Psoas muscle (tissue), 8 donors: Measurements from ENCODE around the gene LMAN1L. TPM values are rescaled to one million over a fixed set of nuclear protein-coding genes. Genes with fewer than 3 reads are reported as not detected.
A peak's percentile ranks its signal among the peaks of the same experiment; 100 is the strongest.

ENCODE experiments used
- ATAC-seq, 4 donors: fragments of 200-7000 bp; cut with Tn5 transposase; one replicate each; pipeline ENCODE4 v1.9.1; 2020; ENCODE audit warnings: moderate library complexity in 3 of 4, mild to moderate bottlenecking in 2 of 4
- DNase-seq, 2 donors: peaks; one replicate each; pipeline ENCODE4 v3.0.0-alpha.2; 2020
- H3K27ac ChIP-seq: fragments of 200-600 bp; one replicate; pipeline ENCODE4 v1.8.0; 2022
- H3K27me3 ChIP-seq, 3 donors: fragments of 200-600 bp in 1 of 3; one replicate each; pipeline versions ENCODE4 v1.6.1 to v1.8.0; 2013 to 2022; ENCODE audit warnings: low read length in 2 of 3, mild to moderate bottlenecking in 2 of 3, moderate library complexity in 1 of 3; ENCODE audit not compliant: insufficient read depth in 3 of 3
- H3K36me3 ChIP-seq, 2 donors: fragments of 200-600 bp in 1 of 2; one replicate each; pipeline versions ENCODE4 v1.6.1 to v1.8.0; 2013 to 2022; ENCODE audit warnings: low read depth in 1 of 2, mild to moderate bottlenecking in 1 of 2, moderate library complexity in 1 of 2; ENCODE audit not compliant: insufficient read depth in 1 of 2
- H3K4me1 ChIP-seq: fragments of 200-600 bp; one replicate; pipeline ENCODE4 v1.8.0; 2022
- H3K4me3 ChIP-seq: fragments of 200-600 bp; one replicate; pipeline ENCODE4 v1.8.0; 2022; ENCODE audit warnings: mild to moderate bottlenecking
- H3K9me3 ChIP-seq: fragments of 200-600 bp; one replicate; pipeline ENCODE4 v1.8.0; 2022
- WGBS, 3 donors: extraction: QIAGEN DNeasy Blood & Tissue Kit; methylation state at CpG; one replicate each; pipeline versions ENCODE4 v1.1.6 to v1.1.7; 2013; 5-methylcytosine and 5-hydroxymethylcytosine counted together
- intact Hi-C, 2 donors: fragments of 100-400 bp; cut with DNase I; formaldehyde crosslinking; loops; one replicate each; pipeline versions ENCODE4 v1.11.0 to v1.14.2; 2022
- polyA plus RNA-seq, 3 donors: library from polyadenylated mRNA; stranded (reverse); fragments of 200-250 nt; gene quantifications; one replicate each; pipeline ENCODE4 v1.2.3, GENCODE V29; 2013
- total RNA-seq, 4 donors: library from RNA; stranded (reverse); fragmentation: NEBNext Ultra II Directional in 2 of 4; extraction: Animal tissue kit (Norgen Biotek cat#: 25700) in 2 of 4; gene quantifications; one replicate each; pipeline versions ENCODE4 v1.2.1 to v1.2.4, GENCODE V29; 2021 to 2023
- TF ChIP-seq, protein P1 (sequence below): fragments of 200-600 bp; IDR thresholded peaks from one replicate; pipeline ENCODE4 v1.8.0; 2022; ENCODE audit warnings: antibody characterized with exemption
- donor health status: healthy with polysubstance abuse.
- donor health status: DM: no; HTN: no; CAD: no; lungs with moderate emphysema.
- donor health status: Bipolar disorder and iron deficiency.
- donor health status: healthy.
- donor health status: DM: yes; HTN: yes; CAD: no.
- donor health status: DM: no; HTN: no; CAD: no.
- donor health status: DM: no; HTN: no; CAD: no.
- donor health status: DM: yes; HTN: yes; CAD: no.

Gene LMAN1L
- total and polyA plus RNA-seq, 7 donors, result 0.36 to 0.66 TPM; not detected in 5

DNA sequence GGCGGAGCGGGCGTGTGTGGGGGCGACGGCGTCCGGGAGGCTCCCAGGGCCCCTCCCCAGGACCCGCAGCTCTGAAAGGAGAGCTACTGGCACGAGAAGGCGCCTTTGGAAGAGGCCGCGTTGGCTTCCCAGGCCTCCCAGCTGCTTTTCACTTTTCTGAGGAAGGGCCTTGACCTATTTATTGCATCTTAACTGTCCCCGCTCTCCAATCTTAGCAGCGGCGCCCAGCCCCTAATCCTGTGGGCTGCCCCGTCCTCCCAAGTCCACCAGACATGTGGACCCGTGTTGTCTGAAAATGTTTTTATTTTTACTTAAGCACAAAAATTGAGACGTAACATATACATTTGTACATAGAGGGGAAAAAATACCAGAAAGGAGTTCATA lies 30.8 kb downstream of the LMAN1L start:
- 8 to 17% (median 9%) methylated on average over 11 to 18 of the region's 18 CpGs for WGBS, 3 donors
- DNase-seq (no peak), ATAC-seq (no peak)
- no peaks in the 10 kb centered on the region for H3K27me3 ChIP-seq
- peaks cover 19% of the 10 kb centered on the region for H3K4me1 ChIP-seq
- H3K4me3 ChIP-seq, result peak overlapping the region; percentile 72
- H3K9me3 ChIP-seq, result no peaks in the 10 kb centered on the region
- intact Hi-C loops, result loop anchor here in 1 of 2 donors (5.0 kb wide), 1 partner anchor 64 kb away; the partner anchor contains the start of gene FAM219B
- TF ChIP-seq, protein P1, sequence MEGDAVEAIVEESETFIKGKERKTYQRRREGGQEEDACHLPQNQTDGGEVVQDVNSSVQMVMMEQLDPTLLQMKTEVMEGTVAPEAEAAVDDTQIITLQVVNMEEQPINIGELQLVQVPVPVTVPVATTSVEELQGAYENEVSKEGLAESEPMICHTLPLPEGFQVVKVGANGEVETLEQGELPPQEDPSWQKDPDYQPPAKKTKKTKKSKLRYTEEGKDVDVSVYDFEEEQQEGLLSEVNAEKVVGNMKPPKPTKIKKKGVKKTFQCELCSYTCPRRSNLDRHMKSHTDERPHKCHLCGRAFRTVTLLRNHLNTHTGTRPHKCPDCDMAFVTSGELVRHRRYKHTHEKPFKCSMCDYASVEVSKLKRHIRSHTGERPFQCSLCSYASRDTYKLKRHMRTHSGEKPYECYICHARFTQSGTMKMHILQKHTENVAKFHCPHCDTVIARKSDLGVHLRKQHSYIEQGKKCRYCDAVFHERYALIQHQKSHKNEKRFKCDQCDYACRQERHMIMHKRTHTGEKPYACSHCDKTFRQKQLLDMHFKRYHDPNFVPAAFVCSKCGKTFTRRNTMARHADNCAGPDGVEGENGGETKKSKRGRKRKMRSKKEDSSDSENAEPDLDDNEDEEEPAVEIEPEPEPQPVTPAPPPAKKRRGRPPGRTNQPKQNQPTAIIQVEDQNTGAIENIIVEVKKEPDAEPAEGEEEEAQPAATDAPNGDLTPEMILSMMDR, result no peak
- peaks cover 0 to 64% of the 10 kb centered on the region in 2 donors for H3K36me3 ChIP-seq
- H3K27ac ChIP-seq, result peak overlapping the region; percentile 89

DNA sequence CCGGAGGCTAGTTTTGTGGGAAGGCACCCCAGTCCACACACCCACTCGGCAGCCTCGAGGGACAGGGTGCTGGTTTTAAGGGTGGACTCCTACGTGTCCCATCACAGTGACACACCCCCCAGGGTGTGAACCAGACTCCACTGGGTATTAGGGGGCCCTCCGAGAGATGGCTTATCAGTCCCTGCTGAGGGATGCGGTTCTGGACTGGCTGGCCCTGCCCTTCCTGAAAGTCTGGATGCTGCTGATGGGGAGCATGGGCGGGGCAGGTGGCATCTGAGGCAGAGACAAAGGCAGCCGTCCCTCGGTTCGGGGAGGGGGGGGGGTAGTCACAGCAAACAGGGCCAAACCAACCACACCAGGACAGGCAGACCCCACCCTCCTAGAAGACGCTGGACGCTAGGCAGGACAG lies 31.3 kb downstream of the LMAN1L start:
- DNase-seq, result no peak
- intact Hi-C loops, result loop anchor here in 1 of 2 donors (5.0 kb wide), 1 partner anchor 63 kb away; the partner anchor contains the start of gene FAM219B
- Histone ChIP-seq H3K4me3 (peak overlapping the region; percentile 72), H3K27ac (peak overlapping the region; percentile 89), H3K27me3 (no peaks in the 10 kb centered on the region), H3K36me3 (peaks cover 0 to 64% of the 10 kb centered on the region in 2 donors), H3K4me1 (peaks cover 19% of the 10 kb centered on the region), H3K9me3 (no peaks in the 10 kb centered on the region)
- 53 to 63% (median 55%) methylated on average over 11 to 12 of the region's 12 CpGs for WGBS, 3 donors
- TF ChIP-seq, protein P1, result no peak
- peak in 1 of 4 donors; percentile 6 for ATAC-seq

DNA sequence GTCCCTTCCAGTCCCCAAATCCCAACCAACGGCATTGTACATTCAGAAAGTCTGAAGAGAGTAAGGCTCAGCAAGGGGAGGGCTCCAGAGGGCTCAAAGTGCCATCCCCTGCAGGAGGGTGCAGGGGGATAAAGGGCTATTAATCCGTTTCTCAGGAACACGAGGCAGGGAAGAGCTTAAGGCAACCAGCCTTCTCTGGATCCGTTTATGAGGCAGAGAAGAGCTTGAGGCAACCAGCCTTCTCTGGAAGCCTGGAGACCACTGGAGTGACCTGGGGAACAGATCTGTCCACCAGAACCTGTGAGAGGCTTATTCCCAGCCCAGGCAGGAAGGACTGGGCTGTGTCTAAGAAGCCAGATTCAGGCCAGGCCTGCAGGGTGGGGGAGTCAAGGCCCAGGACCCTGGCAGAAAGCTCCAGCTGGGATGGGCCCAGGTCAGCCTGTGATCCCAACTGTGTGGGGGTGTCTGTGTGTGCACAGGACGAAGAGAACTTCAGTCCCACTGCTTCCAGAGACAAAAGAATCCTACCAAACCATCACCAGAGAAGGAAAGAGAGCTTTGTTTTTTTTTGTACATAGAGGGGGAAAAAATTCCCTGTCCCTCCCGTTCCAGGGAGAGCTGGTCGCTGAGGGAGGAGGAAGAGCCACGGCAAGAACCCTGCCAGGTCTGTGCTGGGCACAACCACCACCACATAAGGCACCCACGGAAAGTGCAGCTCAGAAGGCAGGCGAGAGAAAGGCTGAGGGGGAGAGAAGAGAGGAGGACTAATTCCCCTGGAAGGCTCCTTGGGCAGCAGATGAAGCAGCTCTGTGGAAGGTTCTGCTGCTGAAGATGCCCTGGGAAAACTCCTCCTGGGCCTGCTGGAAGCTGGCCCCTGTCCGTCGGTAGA lies 31.9 kb downstream of the LMAN1L start:
- Histone ChIP-seq H3K27me3 (no peaks in the 10 kb centered on the region), H3K4me1 (peaks cover 19% of the 10 kb centered on the region), H3K27ac (peak overlapping the region; percentile 30), H3K4me3 (no peak overlapping the region), H3K9me3 (no peaks in the 10 kb centered on the region), H3K36me3 (peaks cover 0 to 66% of the 10 kb centered on the region in 2 donors)
- no peak for DNase-seq
- intact Hi-C loops, result loop anchor here in 1 of 2 donors (5.0 kb wide), 1 partner anchor 63 kb away; the partner anchor contains the start of gene FAM219B
- WGBS, 3 donors, result 70 to 86% (median 77%) methylated on average over 12 of the region's 12 CpGs
- TF ChIP-seq, protein P1, result no peak
- ATAC-seq, result no peak

DNA sequence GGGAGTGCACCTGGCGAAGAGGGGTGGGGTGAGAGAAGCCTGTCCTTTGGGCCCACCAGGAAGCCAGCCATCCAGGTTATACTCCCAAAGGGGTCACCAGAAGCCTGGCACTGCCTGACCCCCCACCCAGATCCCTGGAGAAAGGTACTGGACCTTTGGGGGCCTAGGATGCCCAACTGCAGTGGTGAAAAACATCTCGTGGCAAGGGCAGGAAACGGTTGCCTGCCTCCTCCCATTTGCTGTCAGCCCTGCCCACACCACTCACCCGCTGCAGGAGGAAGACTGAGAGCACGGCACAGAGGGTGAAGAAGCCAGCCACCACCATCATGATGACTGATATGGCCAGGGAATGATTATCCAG lies 32.6 kb downstream of the LMAN1L start:
- Histone ChIP-seq H3K36me3 (peaks cover 0 to 66% of the 10 kb centered on the region in 2 donors), H3K9me3 (no peaks in the 10 kb centered on the region), H3K27me3 (no peaks in the 10 kb centered on the region), H3K27ac (no peak overlapping the region), H3K4me1 (peaks cover 19% of the 10 kb centered on the region), H3K4me3 (no peak overlapping the region)
- ATAC-seq (no peak), DNase-seq (no peak)
- intact Hi-C loops, result no loop called here
- 68 to 83% (median 78%) methylated on average over 5 of the region's 5 CpGs for WGBS, 3 donors
- TF ChIP-seq, protein P1, result no peak
